ENCODE results near the gene TMTC1.

The TMTC1 gene

GRCh38 chr12:29738365-29738764 lies 45.4 kb downstream of the TMTC1 start:
- DNase-seq = no peak

DNA sequence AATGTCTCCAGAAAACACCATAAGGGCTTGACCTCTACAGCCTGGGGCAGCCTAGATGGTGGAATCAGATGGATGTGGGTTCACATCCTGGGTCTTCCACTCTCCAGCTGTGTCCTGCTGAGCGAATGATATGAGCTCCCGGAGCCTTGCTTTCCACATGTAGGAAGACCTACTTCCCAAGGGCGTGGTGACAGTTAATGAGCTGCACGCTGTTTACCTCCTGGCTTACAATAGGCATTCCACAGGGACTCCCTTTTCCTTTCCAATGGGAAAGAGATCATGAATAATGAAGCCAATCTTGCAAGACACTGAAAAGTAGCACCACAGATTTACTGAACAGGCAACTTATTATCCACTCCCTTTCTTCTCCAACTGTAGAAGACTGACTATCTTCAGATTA lies 46.1 kb downstream of the TMTC1 start:
- no peak for DNase-seq

GRCh38 chr12:29735604-29736003 lies 48.1 kb downstream of the TMTC1 start:
- DNase-seq = no peak

DNA sequence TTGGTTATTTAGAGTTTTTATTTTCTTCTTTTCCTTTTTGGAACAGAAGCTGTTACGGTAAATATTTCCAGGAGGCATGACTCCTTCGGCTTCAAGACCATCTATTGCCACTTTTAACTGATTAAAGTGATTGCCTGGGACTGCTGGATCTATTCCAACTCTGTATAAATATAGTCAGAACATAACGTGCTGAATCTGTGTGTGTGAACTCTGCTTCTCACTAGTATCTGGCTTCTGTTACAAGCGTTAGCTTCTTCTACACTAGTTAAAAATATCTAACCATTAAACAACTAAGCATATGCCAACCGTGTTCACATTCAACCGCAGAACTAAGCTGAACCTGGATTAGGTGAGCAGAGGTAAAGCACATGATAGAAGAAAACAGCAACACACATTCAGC lies 49.0 kb downstream of the TMTC1 start:
- DNase-seq = no peak

DNA sequence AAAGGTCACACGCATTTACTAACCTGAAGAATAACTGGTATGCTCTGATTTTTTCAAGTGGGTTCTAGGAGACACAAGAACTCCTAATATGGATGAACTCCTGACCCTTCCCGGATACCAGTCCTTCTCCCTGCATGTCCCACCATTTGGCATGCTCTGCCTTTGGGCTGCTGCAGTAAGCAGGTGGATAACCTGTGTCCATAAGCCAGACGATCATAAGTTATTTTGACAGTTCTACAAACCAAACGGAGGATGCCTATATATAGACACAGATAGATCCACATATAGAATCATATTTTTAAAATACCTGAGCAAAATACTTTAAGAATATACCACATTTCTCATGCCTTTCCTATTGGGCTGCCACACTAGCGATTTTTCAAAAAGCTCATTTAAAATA lies 49.4 kb downstream of the TMTC1 start:
- no peak for DNase-seq

- no peak for DNase-seq
Observed at GRCh38 chr12:29733501-29733900, 50.2 kb downstream of the TMTC1 start.

GRCh38 chr12:29733060-29733459 lies 50.7 kb downstream of the TMTC1 start:
- no peak for DNase-seq

DNA sequence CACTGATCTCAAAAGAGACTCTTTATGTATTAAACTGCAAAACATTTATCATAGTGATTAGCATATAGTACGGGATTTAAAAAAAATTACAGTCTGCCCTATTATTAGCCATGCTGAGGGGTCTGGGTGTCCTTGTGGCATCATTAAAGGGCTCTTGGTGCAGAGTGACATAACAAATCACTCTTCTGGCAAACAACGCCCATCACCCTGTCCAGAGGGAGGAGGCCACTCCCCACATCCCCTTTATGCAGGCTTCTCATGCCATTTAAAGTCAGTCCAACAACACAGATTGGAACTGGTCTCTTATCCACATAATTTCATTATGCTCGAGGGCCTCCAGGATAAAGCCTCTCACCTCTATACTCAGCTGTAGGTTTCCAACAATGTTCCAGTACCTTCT lies 51.1 kb downstream of the TMTC1 start:
- no peak for DNase-seq

DNA sequence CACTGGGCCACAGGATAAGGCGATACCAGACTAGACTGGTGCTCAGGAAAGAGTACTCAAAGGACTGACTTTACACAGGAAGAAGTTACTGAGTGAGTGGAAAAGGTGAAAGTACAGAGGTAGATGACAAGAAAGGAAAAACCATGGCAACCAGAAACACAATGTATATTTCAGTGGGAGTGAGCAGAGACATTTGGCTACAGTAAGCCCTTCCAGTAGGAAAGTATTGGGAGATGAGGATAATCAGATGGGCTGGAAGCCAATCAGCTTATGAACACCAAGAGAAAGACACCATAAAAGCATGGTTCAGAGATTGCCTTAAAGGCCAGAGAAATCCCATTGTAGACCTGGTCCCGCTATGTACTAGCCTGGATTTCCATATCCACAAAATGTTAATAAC lies 51.6 kb downstream of the TMTC1 start:
- no peak for DNase-seq

GRCh38 chr12:29731591-29731990 lies 52.2 kb downstream of the TMTC1 start:
- no peak for DNase-seq

GRCh38 chr12:29730481-29730880 lies 53.3 kb downstream of the TMTC1 start:
- no peak for DNase-seq

- no peak for DNase-seq
Observed at GRCh38 chr12:29728030-29728429, 55.7 kb downstream of the TMTC1 start.

- DNase-seq = no peak
Observed at GRCh38 chr12:29726741-29727348, 56.9 kb downstream of the TMTC1 start.

GRCh38 chr12:29726321-29726692 lies 57.4 kb downstream of the TMTC1 start:
- peak; percentile 67 for DNase-seq

- peak; percentile 75 for DNase-seq
Observed at GRCh38 chr12:29725587-29726320, 58.0 kb downstream of the TMTC1 start.

GRCh38 chr12:29722164-29722563 lies 61.6 kb downstream of the TMTC1 start:
- DNase-seq = no peak

DNA sequence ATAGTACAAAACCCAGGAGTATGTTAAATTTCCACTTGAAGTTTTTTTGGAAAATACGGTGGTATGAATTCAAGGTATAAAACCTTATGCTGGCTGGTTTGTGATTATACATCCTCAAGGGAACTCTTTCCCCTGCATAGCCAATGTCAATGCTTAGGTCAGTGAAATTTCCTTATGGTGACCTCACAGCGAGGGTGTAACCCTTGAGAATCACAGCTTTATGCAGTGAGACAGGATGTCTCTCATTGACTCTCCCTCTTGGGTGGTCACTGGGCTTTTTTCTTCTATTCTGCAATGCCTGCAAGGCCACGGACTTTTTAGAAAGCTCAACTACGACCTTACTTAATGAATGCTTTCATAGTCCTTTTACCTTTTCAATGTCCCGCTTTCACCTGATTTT lies 64.4 kb downstream of the TMTC1 start:
- DNase-seq = no peak

- DNase-seq = no peak
Observed at GRCh38 chr12:29717540-29718100, 66.1 kb downstream of the TMTC1 start.

DNA sequence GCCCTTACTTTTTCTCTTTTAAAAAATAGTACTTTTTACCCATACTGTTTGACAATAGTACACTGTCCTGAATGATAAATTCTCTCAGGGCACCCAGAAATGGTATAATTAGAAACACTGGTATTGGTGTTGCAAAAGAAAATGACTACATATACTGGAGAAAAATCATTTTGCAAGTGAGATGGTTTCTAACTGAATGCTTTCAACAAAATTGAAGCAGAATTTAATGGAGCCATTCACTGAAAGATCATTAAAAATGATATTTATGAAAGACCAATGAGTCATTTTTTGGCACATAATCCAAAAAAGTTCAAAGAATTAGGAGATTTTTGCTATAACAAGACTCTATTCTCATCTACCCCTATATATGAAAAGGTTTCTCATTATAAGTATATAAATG lies 68.8 kb downstream of the TMTC1 start:
- no peak for DNase-seq

- DNase-seq = no peak
Observed at GRCh38 chr12:29713729-29714128, 70.0 kb downstream of the TMTC1 start.

GRCh38 chr12:29711381-29711780 lies 72.4 kb downstream of the TMTC1 start:
- DNase-seq = no peak

DNA sequence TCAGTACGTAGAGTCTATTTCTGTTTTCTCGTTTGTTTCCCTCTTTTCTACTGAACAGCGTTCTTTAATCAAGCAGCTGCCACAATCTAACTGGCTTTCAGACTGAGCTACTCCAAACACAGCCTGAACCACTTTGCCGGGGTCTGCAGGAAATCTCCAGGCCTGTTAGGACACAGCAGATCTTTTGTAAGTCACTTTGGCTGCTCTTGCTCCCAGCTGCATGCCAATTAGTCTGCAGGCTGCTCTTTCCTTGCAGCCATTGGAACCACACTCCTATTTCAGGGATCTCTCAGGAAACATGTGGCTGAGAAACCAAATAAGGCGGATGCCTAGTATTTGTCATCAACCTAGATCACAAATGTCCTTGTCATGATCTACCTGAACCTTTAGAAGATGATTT lies 73.6 kb downstream of the TMTC1 start:
- peak; percentile 80 for DNase-seq

- no peak for DNase-seq
Observed at GRCh38 chr12:29709496-29710040, 74.2 kb downstream of the TMTC1 start.

DNA sequence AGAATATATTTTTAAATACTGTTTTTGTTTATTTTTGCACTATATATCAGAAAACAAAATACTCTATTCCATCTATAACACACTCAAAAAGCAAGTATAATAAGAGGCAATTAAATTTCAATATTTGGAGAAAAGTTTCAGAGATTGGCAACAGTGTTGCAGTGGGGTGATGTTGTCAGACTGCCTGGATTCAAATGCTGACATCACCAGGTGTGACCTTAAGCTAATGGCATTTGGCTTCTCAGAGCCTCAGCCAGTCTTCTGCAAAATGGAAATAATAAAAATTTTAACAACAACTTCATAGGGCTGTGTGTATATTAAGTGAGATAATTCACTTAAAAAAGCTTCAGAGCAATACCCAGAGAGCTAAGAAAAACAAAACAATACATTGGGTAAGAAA lies 74.7 kb downstream of the TMTC1 start:
- DNase-seq = no peak
